Activated naive CD4-positive, alpha-beta T cell treated with anti-CD3 and anti-CD28 coated beads, Interleukin-2, amount 50 U/mL, for 24 hours (primary cell): Measurements from ENCODE around the gene SRSF3.
"Not testable (repeated sequence)": the region's sequence is repeated elsewhere in the genome, so short reads cannot be mapped to it uniquely, and the experiment has no call there.

ENCODE experiments used
- H3K27ac Mint-ChIP-seq: one replicate; pipeline ENCODE4 v1.8.0; 2021; ENCODE audit warnings: mild to moderate bottlenecking, mixed read lengths
- H3K27me3 Mint-ChIP-seq: one replicate; pipeline ENCODE4 v1.8.0; 2021; ENCODE audit warnings: mixed read lengths
- H3K36me3 Mint-ChIP-seq: one replicate; pipeline ENCODE4 v1.8.0; 2021; ENCODE audit warnings: mixed read lengths
- H3K4me1 Mint-ChIP-seq: one replicate; pipeline ENCODE4 v1.8.0; 2021; ENCODE audit warnings: mixed read lengths
- H3K4me3 Mint-ChIP-seq: one replicate; pipeline ENCODE4 v1.8.0; 2021; ENCODE audit warnings: mild to moderate bottlenecking, mixed read lengths
- H3K9me3 Mint-ChIP-seq: one replicate; pipeline ENCODE4 v1.8.0; 2021; ENCODE audit warnings: mixed read lengths

Gene SRSF3

GRCh38 chr6:36570264-36570663, 23.9 kb upstream of the SRSF3 start:
- no peaks in the 10 kb centered on the region for H3K4me1 Mint-ChIP-seq
- H3K4me3 Mint-ChIP-seq: no peak overlapping the region
- no peaks in the 10 kb centered on the region for H3K9me3 Mint-ChIP-seq
- no peak overlapping the region for H3K27ac Mint-ChIP-seq
- H3K27me3 Mint-ChIP-seq: no peaks in the 10 kb centered on the region
- H3K36me3 Mint-ChIP-seq: no peaks in the 10 kb centered on the region

- H3K27ac Mint-ChIP-seq: no peak overlapping the region
Measured at GRCh38 chr6:36571122-36572043, 22.8 kb upstream of the SRSF3 start.

GRCh38 chr6:36572353-36573311, 21.5 kb upstream of the SRSF3 start:
- H3K36me3 Mint-ChIP-seq, H3K4me1 Mint-ChIP-seq, H3K9me3 Mint-ChIP-seq, H3K4me3 Mint-ChIP-seq, H3K27ac Mint-ChIP-seq, H3K27me3 Mint-ChIP-seq: not testable (repeated sequence)

More at GRCh38 chr6:36571122-36572043, 22.8 kb upstream of the SRSF3 start:
- no peaks in the 10 kb centered on the region for H3K4me1 Mint-ChIP-seq
- no peaks in the 10 kb centered on the region for H3K9me3 Mint-ChIP-seq
- H3K27me3 Mint-ChIP-seq: no peaks in the 10 kb centered on the region
- no peaks in the 10 kb centered on the region for H3K36me3 Mint-ChIP-seq
- H3K4me3 Mint-ChIP-seq: no peak overlapping the region

GRCh38 chr6:36574679-36575078, 19.5 kb upstream of the SRSF3 start:
- H3K27me3 Mint-ChIP-seq: no peaks in the 10 kb centered on the region

GRCh38 chr6:36576578-36576977, 17.6 kb upstream of the SRSF3 start:
- H3K27ac Mint-ChIP-seq: no peak overlapping the region
- H3K9me3 Mint-ChIP-seq: no peaks in the 10 kb centered on the region
- H3K4me3 Mint-ChIP-seq: no peak overlapping the region
- peaks cover 8% of the 10 kb centered on the region for H3K4me1 Mint-ChIP-seq
- no peaks in the 10 kb centered on the region for H3K36me3 Mint-ChIP-seq
- H3K27me3 Mint-ChIP-seq: no peaks in the 10 kb centered on the region

More at GRCh38 chr6:36574679-36575078, 19.5 kb upstream of the SRSF3 start:
- Mint-ChIP-seq H3K4me1 (peaks cover 6% of the 10 kb centered on the region), H3K27ac (no peak overlapping the region), H3K9me3 (no peaks in the 10 kb centered on the region), H3K4me3 (no peak overlapping the region), H3K36me3 (no peaks in the 10 kb centered on the region)

GRCh38 chr6:36577301-36577700, 16.9 kb upstream of the SRSF3 start:
- Mint-ChIP-seq H3K4me3 (no peak overlapping the region), H3K4me1 (peaks cover 8% of the 10 kb centered on the region), H3K27ac (no peak overlapping the region), H3K36me3 (no peaks in the 10 kb centered on the region), H3K27me3 (no peaks in the 10 kb centered on the region), H3K9me3 (no peaks in the 10 kb centered on the region)

- no peaks in the 10 kb centered on the region for H3K27me3 Mint-ChIP-seq
- H3K9me3 Mint-ChIP-seq: no peaks in the 10 kb centered on the region
- no peak overlapping the region for H3K4me3 Mint-ChIP-seq
- H3K36me3 Mint-ChIP-seq: no peaks in the 10 kb centered on the region
- H3K27ac Mint-ChIP-seq: peak overlapping the region; percentile 42
- peaks cover 8% of the 10 kb centered on the region for H3K4me1 Mint-ChIP-seq
Measured at GRCh38 chr6:36578030-36578429, 16.1 kb upstream of the SRSF3 start.

- H3K36me3 Mint-ChIP-seq: no peaks in the 10 kb centered on the region
- peak overlapping the region; percentile 42 for H3K27ac Mint-ChIP-seq
- H3K9me3 Mint-ChIP-seq: no peaks in the 10 kb centered on the region
- peaks cover 8% of the 10 kb centered on the region for H3K4me1 Mint-ChIP-seq
- no peaks in the 10 kb centered on the region for H3K27me3 Mint-ChIP-seq
- no peak overlapping the region for H3K4me3 Mint-ChIP-seq
Measured at GRCh38 chr6:36578431-36578830, 15.7 kb upstream of the SRSF3 start.

GRCh38 chr6:36580184-36580526, 14.0 kb upstream of the SRSF3 start:
- Mint-ChIP-seq H3K9me3 (no peaks in the 10 kb centered on the region), H3K4me3 (no peak overlapping the region), H3K27ac (no peak overlapping the region), H3K36me3 (no peaks in the 10 kb centered on the region), H3K4me1 (peaks cover 8% of the 10 kb centered on the region), H3K27me3 (no peaks in the 10 kb centered on the region)

GRCh38 chr6:36581716-36582115, 12.4 kb upstream of the SRSF3 start:
- Mint-ChIP-seq H3K36me3 (no peaks in the 10 kb centered on the region), H3K27me3 (no peaks in the 10 kb centered on the region), H3K27ac (no peak overlapping the region), H3K4me3 (no peak overlapping the region), H3K9me3 (no peaks in the 10 kb centered on the region), H3K4me1 (peaks cover 8% of the 10 kb centered on the region)

GRCh38 chr6:36586606-36587005, 7.6 kb upstream of the SRSF3 start:
- peaks cover 6% of the 10 kb centered on the region for H3K4me1 Mint-ChIP-seq
- H3K36me3 Mint-ChIP-seq: no peaks in the 10 kb centered on the region
- no peaks in the 10 kb centered on the region for H3K27me3 Mint-ChIP-seq
- no peak overlapping the region for H3K27ac Mint-ChIP-seq
- H3K4me3 Mint-ChIP-seq: no peak overlapping the region
- H3K9me3 Mint-ChIP-seq: no peaks in the 10 kb centered on the region

GRCh38 chr6:36589025-36589400, 5.1 kb upstream of the SRSF3 start:
- H3K4me3 Mint-ChIP-seq: not testable (repeated sequence)

GRCh38 chr6:36590237-36590636, 3.9 kb upstream of the SRSF3 start:
- H3K9me3 Mint-ChIP-seq: no peaks in the 10 kb centered on the region
- no peak overlapping the region for H3K4me3 Mint-ChIP-seq
- peak overlapping the region; percentile 17 for H3K27ac Mint-ChIP-seq
- peaks cover 16% of the 10 kb centered on the region for H3K4me1 Mint-ChIP-seq
- no peaks in the 10 kb centered on the region for H3K27me3 Mint-ChIP-seq
- H3K36me3 Mint-ChIP-seq: peaks cover 4% of the 10 kb centered on the region

More at GRCh38 chr6:36589025-36589400, 5.1 kb upstream of the SRSF3 start:
- not testable (repeated sequence) for H3K27me3 Mint-ChIP-seq, H3K27ac Mint-ChIP-seq, H3K9me3 Mint-ChIP-seq, H3K36me3 Mint-ChIP-seq
- peaks cover 16% of the 10 kb centered on the region for H3K4me1 Mint-ChIP-seq

- Mint-ChIP-seq H3K36me3 (peaks cover 20% of the 10 kb centered on the region), H3K9me3 (no peaks in the 10 kb centered on the region), H3K27ac (peak overlapping the region; percentile 91), H3K4me1 (peaks cover 21% of the 10 kb centered on the region), H3K4me3 (peak overlapping the region; percentile 77), H3K27me3 (no peaks in the 10 kb centered on the region)
Measured at GRCh38 chr6:36592221-36592655, 1.9 kb upstream of the SRSF3 start.

GRCh38 chr6:36593569-36594028, 563 bp upstream of the SRSF3 start:
- Mint-ChIP-seq H3K27ac (peak overlapping the region; percentile 99), H3K4me1 (peaks cover 29% of the 10 kb centered on the region), H3K36me3 (peaks cover 29% of the 10 kb centered on the region)

More at GRCh38 chr6:36593569-36594028, 563 bp upstream of the SRSF3 start:
- H3K9me3 Mint-ChIP-seq: no peaks in the 10 kb centered on the region
- no peaks in the 10 kb centered on the region for H3K27me3 Mint-ChIP-seq
- H3K4me3 Mint-ChIP-seq: peak overlapping the region; percentile 96
